ENCODE measurements around the gene ABHD10.
"Not testable (repeated sequence)": the region's sequence is repeated elsewhere in the genome, so short reads cannot be mapped to it uniquely, and the experiment has no call there.

The ABHD10 gene

DNA sequence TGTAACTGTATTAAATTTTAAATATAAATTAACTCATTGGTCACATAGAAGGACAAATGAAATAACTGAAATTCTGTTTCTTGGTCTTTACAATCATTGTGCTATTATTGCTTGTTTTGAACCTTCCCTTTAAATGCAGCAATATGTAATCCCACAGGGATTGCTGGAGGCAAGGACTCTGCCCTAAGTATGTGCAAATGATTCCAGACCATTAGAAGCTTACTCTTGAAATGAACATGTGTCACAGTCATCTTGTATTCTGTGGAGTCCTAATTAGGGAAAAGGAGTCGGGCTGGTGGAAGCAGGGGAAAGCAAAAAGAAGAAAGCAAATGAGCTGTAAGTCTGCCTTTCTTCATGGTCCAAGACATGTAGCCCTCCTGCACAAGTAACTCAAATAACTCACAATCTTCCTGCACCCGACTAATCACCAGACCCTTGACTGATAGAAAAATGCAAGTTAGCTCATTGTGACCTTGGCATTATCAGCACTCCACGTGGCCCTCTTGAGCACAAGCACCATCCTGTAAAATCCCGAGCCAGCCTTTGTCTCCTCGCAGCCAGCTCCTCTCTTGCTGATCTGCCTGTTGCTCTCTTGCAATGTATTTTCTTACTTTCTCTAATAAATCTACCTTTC is 53.4 kb downstream of the ABHD10 start:
- no peak for DNase-seq (ENCODE audit: low spot score)

DNA sequence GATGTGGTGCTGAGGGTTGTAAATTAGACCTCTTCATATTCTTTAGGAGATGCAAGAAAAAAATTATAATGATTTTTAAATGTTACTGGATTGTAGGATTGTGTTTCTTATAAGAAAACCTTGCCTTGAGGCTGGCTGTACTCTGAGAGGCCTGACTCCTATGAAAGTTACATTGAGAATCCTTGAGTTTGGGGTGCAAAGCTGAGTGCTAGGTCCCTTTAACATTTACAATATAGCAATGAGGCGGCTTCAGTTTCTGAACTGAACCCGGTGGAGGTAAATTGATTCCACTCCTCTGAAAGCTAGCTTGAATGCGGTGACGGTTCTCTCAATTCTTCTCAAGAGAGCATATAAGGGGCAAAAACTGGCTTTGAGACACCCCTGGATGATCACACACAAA is 55.6 kb downstream of the ABHD10 start, which contains the start of gene TMPRSS7:
Gene TMPRSS7, plus strand, starts transcription at position 301 of the 400 bp plus-strand sequence. CDS start 110 bp downstream, outside the sequence.
- no peak for DNase-seq (ENCODE audit: low spot score)

DNA sequence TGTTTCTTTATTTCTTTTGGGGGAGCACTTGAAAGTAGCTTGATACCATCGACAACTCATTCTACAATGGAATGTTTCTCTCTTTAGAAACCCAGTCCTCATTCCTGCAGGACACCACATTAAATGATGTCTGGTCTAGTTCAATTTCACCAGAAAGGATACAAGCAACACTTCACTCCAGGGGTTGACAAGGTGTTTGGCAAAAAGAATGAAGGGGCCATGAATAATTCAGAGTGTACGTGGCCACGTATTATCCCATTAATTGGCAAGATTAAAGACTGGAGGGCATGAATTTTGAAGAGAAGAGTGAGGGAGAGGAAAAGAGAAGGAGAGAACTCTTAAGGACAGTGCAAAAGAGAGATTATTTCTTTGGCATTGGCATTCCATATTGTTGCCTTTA is 56.4 kb downstream of the ABHD10 start:
- no peak for DNase-seq (ENCODE audit: low spot score)

DNA sequence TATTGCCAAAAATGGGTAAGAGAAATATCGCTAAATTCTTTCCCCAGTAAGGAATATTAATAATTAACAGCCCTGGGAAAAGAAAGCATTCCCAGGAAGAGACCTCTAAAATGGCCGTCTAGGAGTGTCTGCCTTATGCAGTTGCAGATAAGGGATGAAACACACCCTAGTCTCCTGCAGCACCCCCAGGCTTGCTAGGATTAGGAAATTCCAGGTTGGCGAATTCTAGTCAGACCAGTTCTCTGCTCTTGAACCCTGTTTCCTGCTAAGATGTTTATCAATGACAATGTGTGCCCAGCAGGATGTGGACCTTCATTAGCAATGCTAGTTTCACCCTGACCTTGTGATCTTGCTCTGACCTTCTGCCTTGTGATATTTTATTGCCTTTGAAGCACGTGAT is 58.4 kb downstream of the ABHD10 start:
- DNase-seq (ENCODE audit: low spot score) = not testable (repeated sequence)

DNA sequence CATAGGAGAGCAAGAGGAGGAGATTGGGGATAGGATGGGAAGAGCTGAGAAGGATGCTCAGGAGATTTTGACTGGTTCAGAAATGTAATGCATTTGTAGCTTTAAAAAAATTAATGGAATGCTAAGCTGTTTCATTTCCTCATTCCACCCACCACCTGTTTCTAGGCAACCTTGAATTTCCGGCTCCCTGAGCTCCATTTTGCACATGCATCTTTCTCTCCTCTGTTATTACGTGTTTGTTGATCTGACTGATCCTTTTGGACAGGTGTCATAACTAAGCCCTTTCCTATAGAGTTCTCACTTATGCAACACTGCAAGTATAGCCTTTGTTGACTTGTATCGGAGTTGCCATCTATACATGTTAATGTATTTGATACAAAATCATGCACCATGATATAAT is 60.0 kb downstream of the ABHD10 start:
- peak; percentile 31 for DNase-seq (ENCODE audit: low spot score)

DNA sequence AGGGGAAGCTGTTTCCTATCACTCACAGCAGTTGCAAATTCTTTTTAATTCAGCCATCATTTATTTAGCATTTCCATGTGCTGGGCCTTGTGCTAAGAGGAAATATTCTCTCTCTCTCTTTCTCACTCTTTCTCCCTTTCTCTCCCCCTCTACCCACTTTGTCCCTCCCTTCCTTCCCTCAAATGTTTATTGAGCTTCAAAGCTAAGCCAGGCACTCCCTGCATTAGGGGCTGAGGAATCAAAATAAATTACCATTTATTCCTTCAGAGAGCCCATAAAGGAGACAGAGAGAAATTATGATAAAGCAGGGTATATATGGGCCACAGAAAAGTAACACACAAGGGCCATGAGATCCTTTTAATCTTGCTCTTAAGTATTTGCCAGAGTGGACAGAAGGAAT is 62.5 kb downstream of the ABHD10 start:
- DNase-seq (ENCODE audit: low spot score) = no peak

DNA sequence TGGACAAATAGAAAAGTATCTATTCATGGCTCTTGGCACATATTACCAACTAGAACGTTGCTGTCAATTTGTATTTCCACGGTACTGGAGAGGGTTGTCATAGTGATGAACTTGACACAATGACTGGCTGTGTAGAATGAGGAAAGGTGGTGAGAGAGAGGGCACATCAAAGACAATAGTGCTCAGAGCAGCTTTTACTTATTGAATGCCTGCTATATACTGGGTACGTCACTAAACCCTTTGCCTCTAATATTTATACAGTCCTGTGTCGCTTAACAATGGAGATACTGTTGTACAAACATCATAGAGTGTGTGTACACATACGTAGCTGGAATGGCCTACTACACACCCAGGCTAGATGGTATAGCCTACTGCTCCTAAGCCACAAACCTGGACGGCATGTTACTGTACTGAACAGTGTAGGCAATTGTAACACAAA is 64.0 kb downstream of the ABHD10 start:
- no peak for DNase-seq (ENCODE audit: low spot score)
